HEK293 (cell line): ENCODE results near the gene FIBCD1.
A peak's percentile ranks its signal among the peaks of the same experiment; 100 is the strongest.

Source experiments
- CTCF ChIA-PET: fragments of 350-600 bp; formaldehyde crosslinking; extraction: SDS; loops from one replicate; lab custom pipeline; 2021; ENCODE audit warnings: antibody characterized with exemption; lab: Yijun Ruan, JAX
- POLR2A ChIA-PET: fragments of 300-600 bp; formaldehyde crosslinking; extraction: SDS; loops from one replicate; lab custom pipeline; 2020; ENCODE audit warnings: antibody characterized with exemption, inconsistent platforms; lab: Yijun Ruan, JAX
- H3K27ac ChIP-seq: fragments of 200-500 bp; sonication (Bioruptor generic); 2 replicates; pipeline ENCODE4 v1.5.1; 2014; ENCODE audit warnings: low read depth, low read length, control low read depth, inconsistent platforms; ENCODE audit errors: extremely low read depth
- H3K36me3 ChIP-seq, 2 experiments: fragments of 200-500 bp in 1 of 2; sonication (Bioruptor generic) in 1 of 2; 1 replicate in 1 of 2; 2 replicates in 1 of 2; pipeline ENCODE4 v1.5.1; 2014 to 2017; ENCODE audit warnings: inconsistent platforms in 2 of 2, low read length in 2 of 2; ENCODE audit not compliant: control insufficient read depth in 2 of 2, insufficient read depth in 1 of 2
- H3K4me1 ChIP-seq: fragments of 200-500 bp; sonication (Bioruptor generic); 2 replicates; pipeline ENCODE4 v1.5.1; 2014; ENCODE audit warnings: mild to moderate bottlenecking, low read length, inconsistent platforms; ENCODE audit not compliant: control insufficient read depth, insufficient read depth
- H3K4me3 ChIP-seq: 2 replicates; pipeline ENCODE4 v1.5.1; 2011; ENCODE audit warnings: low read depth, mild to moderate bottlenecking, control low read depth, low read length, moderate library complexity
- H3K9me3 ChIP-seq: fragments of 200-500 bp; sonication (Bioruptor generic); 2 replicates; pipeline ENCODE4 v1.5.1; 2014; ENCODE audit warnings: low read depth, low read length, inconsistent platforms; ENCODE audit not compliant: control insufficient read depth, insufficient read depth
- HOXD13 ChIP-seq: sonication (generic); formaldehyde crosslinking; IDR thresholded peaks from 2 replicates; pipeline ENCODE4 v1.8.0; 2022; ENCODE audit warnings: missing genetic modification reagents, borderline replicate concordance
- IKZF3 ChIP-seq: fragments of 450-650 bp; IDR thresholded peaks from 2 replicates; pipeline ENCODE4 v1.5.0; 2018; ENCODE audit warnings: missing biosample characterization, mild to moderate bottlenecking, missing genetic modification characterization, moderate library complexity
- KLF8 ChIP-seq: fragments of 450-650 bp; formaldehyde crosslinking; IDR thresholded peaks from 2 replicates; pipeline ENCODE4 v1.5.1; 2016; ENCODE audit warnings: missing biosample characterization, missing genetic modification characterization
- PRDM4 ChIP-seq: fragments of 450-650 bp; formaldehyde crosslinking; IDR thresholded peaks from 2 replicates; pipeline ENCODE4 v1.5.1; 2017; ENCODE audit warnings: missing biosample characterization, missing genetic modification characterization
- TSHZ1 ChIP-seq: fragments of 450-650 bp; formaldehyde crosslinking; IDR thresholded peaks from 2 replicates; pipeline ENCODE4 v1.5.1; 2016; ENCODE audit warnings: missing biosample characterization, missing genetic modification characterization, borderline replicate concordance
- ZBTB1 ChIP-seq: fragments of 450-650 bp; formaldehyde crosslinking; IDR thresholded peaks from 2 replicates; pipeline ENCODE4 v1.5.1; 2016; ENCODE audit warnings: missing biosample characterization, missing genetic modification characterization
- ZBTB8A ChIP-seq: fragments of 450-650 bp; formaldehyde crosslinking; IDR thresholded peaks from 2 replicates; pipeline ENCODE4 v1.5.1; 2016; ENCODE audit warnings: missing biosample characterization, missing genetic modification characterization
- ZFHX2 ChIP-seq: fragments of 450-650 bp; formaldehyde crosslinking; conservative IDR thresholded peaks from 2 replicates; pipeline ENCODE4 v1.5.1; 2016; ENCODE audit warnings: missing biosample characterization, missing genetic modification characterization
- ZFP41 ChIP-seq: fragments of 450-650 bp; formaldehyde crosslinking; IDR thresholded peaks from 2 replicates; pipeline ENCODE4 v1.5.1; 2016; ENCODE audit warnings: missing biosample characterization, missing genetic modification characterization, borderline replicate concordance
- ZNF23 ChIP-seq: fragments of 450-650 bp; formaldehyde crosslinking; IDR thresholded peaks from 2 replicates; pipeline ENCODE4 v1.5.1; 2016; ENCODE audit warnings: missing biosample characterization, missing genetic modification characterization, borderline replicate concordance
- ZNF335 ChIP-seq: fragments of 450-650 bp; formaldehyde crosslinking; conservative IDR thresholded peaks from 2 replicates; pipeline ENCODE4 v1.5.1; 2016; ENCODE audit warnings: missing biosample characterization, missing genetic modification characterization
- ZNF501 ChIP-seq: fragments of 450-650 bp; formaldehyde crosslinking; IDR thresholded peaks from 2 replicates; pipeline ENCODE4 v1.5.1; 2016; ENCODE audit warnings: missing biosample characterization, missing genetic modification characterization
- ZNF513 ChIP-seq: fragments of 450-650 bp; IDR thresholded peaks from 2 replicates; pipeline ENCODE4 v1.5.1; 2018; ENCODE audit warnings: missing biosample characterization, missing genetic modification characterization
- ZNF544 ChIP-seq: fragments of 450-650 bp; formaldehyde crosslinking; IDR thresholded peaks from 2 replicates; pipeline ENCODE4 v1.5.0; 2017; ENCODE audit warnings: missing biosample characterization, missing genetic modification characterization
- ZNF600 ChIP-seq: fragments of 450-650 bp; formaldehyde crosslinking; IDR thresholded peaks from 2 replicates; pipeline ENCODE4 v1.5.1; 2016; ENCODE audit warnings: missing biosample characterization, missing genetic modification characterization
- ZNF624 ChIP-seq: fragments of 450-650 bp; formaldehyde crosslinking; IDR thresholded peaks from 2 replicates; pipeline ENCODE4 v1.5.1; 2017; ENCODE audit warnings: missing biosample characterization, missing genetic modification characterization
- ZNF664 ChIP-seq: fragments of 450-650 bp; formaldehyde crosslinking; IDR thresholded peaks from 2 replicates; pipeline ENCODE4 v1.5.1; 2016; ENCODE audit warnings: missing biosample characterization, missing genetic modification characterization
- ZNF677 ChIP-seq: fragments of 450-650 bp; IDR thresholded peaks from 2 replicates; pipeline ENCODE4 v1.5.0; 2018; ENCODE audit warnings: missing biosample characterization, mild to moderate bottlenecking, missing genetic modification characterization, moderate library complexity
- ZNF777 ChIP-seq: fragments of 450-650 bp; formaldehyde crosslinking; IDR thresholded peaks from 2 replicates; pipeline ENCODE4 v1.5.1; 2017; ENCODE audit warnings: missing biosample characterization, missing genetic modification characterization, borderline replicate concordance
- ZNF843 ChIP-seq: fragments of 450-650 bp; formaldehyde crosslinking; IDR thresholded peaks from 2 replicates; pipeline ENCODE4 v1.5.1; 2016; ENCODE audit warnings: missing biosample characterization, missing genetic modification characterization
- ZSCAN30 ChIP-seq: fragments of 450-650 bp; IDR thresholded peaks from 2 replicates; pipeline ENCODE4 v1.5.1; 2018; ENCODE audit warnings: missing biosample characterization, mild to moderate bottlenecking, missing genetic modification characterization, moderate library complexity
- TF ChIP-seq, protein P1 (sequence below): fragments of 450-650 bp; formaldehyde crosslinking; IDR thresholded peaks from 2 replicates; pipeline ENCODE4 v1.5.1; 2016; ENCODE audit warnings: missing biosample characterization, missing genetic modification characterization
- TF ChIP-seq, protein P2 (sequence below): fragments of 450-650 bp; formaldehyde crosslinking; IDR thresholded peaks from 2 replicates; pipeline ENCODE4 v1.5.1; 2016; ENCODE audit warnings: missing biosample characterization, missing genetic modification characterization

Gene FIBCD1

GRCh38 chr9:130940027-130940549 lies 1.0 kb upstream of the FIBCD1 start (continued):
- TF ChIP-seq ZNF513 (tag by site-specific recombination) (no peak), ZBTB1 (no peak), TSHZ1 (no peak), ZNF501 (tag by site-specific recombination) (no peak), HOXD13 (CRISPR knock-in tag) (no peak), ZNF600 (no peak), ZNF23 (no peak), ZNF843 (tag by site-specific recombination) (no peak), PRDM4 (no peak), ZNF664 (tag by site-specific recombination) (no peak), ZNF335 (peak; percentile 33), IKZF3 (tag by site-specific recombination) (0 out of 2 replicates have a peak, but pooled peaks have one; percentile 32), ZNF777 (tag by site-specific recombination) (peak; percentile 34; the same call in 1 of the 2 replicates), KLF8 (tag by site-specific recombination) (no peak)
- TF ChIP-seq, protein P1, sequence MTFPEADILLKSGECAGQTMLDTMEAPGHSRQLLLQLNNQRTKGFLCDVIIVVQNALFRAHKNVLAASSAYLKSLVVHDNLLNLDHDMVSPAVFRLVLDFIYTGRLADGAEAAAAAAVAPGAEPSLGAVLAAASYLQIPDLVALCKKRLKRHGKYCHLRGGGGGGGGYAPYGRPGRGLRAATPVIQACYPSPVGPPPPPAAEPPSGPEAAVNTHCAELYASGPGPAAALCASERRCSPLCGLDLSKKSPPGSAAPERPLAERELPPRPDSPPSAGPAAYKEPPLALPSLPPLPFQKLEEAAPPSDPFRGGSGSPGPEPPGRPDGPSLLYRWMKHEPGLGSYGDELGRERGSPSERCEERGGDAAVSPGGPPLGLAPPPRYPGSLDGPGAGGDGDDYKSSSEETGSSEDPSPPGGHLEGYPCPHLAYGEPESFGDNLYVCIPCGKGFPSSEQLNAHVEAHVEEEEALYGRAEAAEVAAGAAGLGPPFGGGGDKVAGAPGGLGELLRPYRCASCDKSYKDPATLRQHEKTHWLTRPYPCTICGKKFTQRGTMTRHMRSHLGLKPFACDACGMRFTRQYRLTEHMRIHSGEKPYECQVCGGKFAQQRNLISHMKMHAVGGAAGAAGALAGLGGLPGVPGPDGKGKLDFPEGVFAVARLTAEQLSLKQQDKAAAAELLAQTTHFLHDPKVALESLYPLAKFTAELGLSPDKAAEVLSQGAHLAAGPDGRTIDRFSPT (tag by site-specific recombination), result peak; percentile 60

DNA sequence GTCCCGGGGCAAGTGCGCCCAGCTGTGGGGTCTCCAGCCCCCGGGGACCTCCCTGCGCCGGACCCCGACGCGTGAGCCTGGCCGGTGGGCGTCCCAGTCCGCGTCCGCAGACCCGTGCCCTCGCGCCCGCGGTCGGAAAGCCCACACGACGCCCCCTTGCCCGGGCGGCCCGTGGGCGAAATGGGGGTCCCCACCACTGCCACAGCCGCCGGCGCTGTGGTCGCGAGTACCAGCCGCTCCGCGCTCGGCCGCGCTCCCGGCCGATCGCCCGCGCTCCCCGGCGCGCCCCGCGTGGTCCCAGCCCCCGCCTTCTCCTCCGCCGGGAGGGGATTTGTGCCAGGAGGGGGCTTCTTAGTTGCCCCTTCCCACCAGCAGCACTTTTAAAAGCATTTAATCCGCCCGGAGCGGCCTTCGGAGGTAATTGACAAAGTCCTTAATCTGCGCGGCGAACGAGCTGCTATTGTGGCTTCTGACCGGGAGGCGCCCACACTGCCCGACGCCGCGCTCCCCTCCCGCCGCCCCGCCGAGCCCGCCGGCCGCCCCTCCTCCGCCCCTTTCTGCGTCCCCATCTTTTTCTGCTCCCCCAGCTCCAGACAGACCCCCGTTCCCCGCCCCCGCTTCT lies 469 bp upstream of the FIBCD1 start:
- ChIA-PET POLR2A (interaction anchor here (0.5 to 0.8 kb wide), 4 partner anchors 30 to 233 kb away, joined by 3 read pairs; no protein-coding TSS in a partner anchor), CTCF (interaction anchor here (1.0 to 1.4 kb wide), 4 partner anchors 70 to 238 kb away, joined by 3 to 5 read pairs (median 4); no protein-coding TSS in a partner anchor)
- Histone ChIP-seq H3K9me3 (no peaks in the 10 kb centered on the region), H3K27ac (no peak overlapping the region), H3K4me1 (no peaks in the 10 kb centered on the region), H3K36me3 (no peaks in the 10 kb centered on the region), H3K4me3 (peak overlapping the region; percentile 44)
- no peak for TF ChIP-seq ZNF544 (tag by site-specific recombination)
- TF ChIP-seq ZNF624, result no peak
- TF ChIP-seq ZFP41 (tag by site-specific recombination), result no peak
- TF ChIP-seq, protein P2, sequence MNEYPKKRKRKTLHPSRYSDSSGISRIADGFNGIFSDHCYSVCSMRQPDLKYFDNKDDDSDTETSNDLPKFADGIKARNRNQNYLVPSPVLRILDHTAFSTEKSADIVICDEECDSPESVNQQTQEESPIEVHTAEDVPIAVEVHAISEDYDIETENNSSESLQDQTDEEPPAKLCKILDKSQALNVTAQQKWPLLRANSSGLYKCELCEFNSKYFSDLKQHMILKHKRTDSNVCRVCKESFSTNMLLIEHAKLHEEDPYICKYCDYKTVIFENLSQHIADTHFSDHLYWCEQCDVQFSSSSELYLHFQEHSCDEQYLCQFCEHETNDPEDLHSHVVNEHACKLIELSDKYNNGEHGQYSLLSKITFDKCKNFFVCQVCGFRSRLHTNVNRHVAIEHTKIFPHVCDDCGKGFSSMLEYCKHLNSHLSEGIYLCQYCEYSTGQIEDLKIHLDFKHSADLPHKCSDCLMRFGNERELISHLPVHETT (tag by site-specific recombination), result no peak
- TF ChIP-seq ZNF677 (tag by site-specific recombination), result no peak
- peak; percentile 66 for TF ChIP-seq ZFHX2 (tag by site-specific recombination)
- TF ChIP-seq ZSCAN30 (tag by site-specific recombination), result no peak
- TF ChIP-seq ZBTB8A (tag by site-specific recombination), result no peak; the same call in none of the 2 replicates
- TF ChIP-seq PRDM4, result no peak
